ENCODE data around the gene AP4E1. TPM values are rescaled to one million over a fixed set of nuclear protein-coding genes. Genes with fewer than 3 reads are reported as not detected.
"Not testable (repeated sequence)": the region's sequence is repeated elsewhere in the genome, so short reads cannot be mapped to it uniquely, and the experiment has no call there.

AP4E1 gene
- total and polyA plus RNA-seq, 8 donors, result 8.9 to 11.6 (median 9.3) TPM

DNA sequence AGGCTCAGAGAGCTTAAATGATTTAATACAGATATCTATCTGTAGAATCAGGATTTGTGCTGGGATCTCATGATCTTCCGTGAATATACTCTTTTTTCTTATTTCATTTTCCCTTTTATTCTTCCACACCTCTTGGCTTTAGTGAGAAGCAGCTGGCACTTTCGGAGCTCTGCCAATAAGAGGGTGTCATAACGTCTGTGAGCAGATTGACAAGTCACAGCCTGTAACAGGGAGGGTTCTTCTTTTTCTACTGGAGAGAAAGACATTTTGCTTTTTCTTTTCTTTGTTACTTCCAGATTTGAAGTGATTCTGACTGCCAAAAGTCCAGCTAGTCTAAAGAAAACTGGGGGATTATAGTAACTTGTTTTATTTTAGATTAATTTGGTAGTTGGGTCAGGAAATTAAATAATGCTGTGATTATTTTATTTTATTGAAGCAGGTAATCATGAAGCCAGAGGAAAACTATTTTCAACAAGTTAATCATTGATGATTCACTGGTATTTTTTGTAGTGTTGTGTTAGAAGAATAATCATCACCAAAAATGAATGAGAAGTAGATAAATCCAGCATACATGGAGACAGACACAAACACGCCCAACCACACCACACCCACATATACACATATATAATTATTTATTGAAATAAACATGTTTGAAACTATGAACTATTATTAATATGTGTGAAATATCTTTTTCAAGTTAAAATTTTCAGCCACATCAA is 116.4 kb downstream of the AP4E1 start:
- ATAC-seq, result no peak
- TF ChIP-seq, protein P1, sequence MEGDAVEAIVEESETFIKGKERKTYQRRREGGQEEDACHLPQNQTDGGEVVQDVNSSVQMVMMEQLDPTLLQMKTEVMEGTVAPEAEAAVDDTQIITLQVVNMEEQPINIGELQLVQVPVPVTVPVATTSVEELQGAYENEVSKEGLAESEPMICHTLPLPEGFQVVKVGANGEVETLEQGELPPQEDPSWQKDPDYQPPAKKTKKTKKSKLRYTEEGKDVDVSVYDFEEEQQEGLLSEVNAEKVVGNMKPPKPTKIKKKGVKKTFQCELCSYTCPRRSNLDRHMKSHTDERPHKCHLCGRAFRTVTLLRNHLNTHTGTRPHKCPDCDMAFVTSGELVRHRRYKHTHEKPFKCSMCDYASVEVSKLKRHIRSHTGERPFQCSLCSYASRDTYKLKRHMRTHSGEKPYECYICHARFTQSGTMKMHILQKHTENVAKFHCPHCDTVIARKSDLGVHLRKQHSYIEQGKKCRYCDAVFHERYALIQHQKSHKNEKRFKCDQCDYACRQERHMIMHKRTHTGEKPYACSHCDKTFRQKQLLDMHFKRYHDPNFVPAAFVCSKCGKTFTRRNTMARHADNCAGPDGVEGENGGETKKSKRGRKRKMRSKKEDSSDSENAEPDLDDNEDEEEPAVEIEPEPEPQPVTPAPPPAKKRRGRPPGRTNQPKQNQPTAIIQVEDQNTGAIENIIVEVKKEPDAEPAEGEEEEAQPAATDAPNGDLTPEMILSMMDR (IDR thresholded peaks at IDR 0.05), result no peak
- intact Hi-C loops (cut with DNase I), result no loop called here
- DNase-seq, result no peak
- Histone ChIP-seq H3K27ac (no peak overlapping the region), H3K4me3 (no peak overlapping the region), H3K9me3 (no peaks in the 10 kb centered on the region), H3K27me3 (no peaks in the 10 kb centered on the region), H3K36me3 (no peaks in the 10 kb centered on the region), H3K4me1 (no peaks in the 10 kb centered on the region)

DNA sequence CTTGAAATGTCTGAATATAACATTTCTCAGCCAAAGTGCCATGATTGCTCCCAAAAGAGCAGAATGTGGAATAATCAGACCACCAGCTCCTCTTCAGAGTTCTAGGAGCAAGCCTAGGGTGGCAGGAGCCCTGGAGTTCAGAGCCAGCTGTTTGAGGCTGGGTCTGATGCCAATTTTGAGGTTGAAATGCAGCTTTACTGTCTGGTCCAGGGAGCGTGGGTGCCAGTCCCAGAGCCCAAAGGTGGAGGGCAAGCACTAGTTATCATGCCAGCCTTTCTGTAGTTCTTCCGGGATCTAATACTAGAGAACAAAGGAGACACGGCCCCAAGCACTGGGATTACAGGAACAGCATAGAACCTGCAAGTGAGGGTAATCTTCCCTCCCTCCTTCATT is 117.0 kb downstream of the AP4E1 start:
- no peak for DNase-seq
- ATAC-seq, result no peak
- TF ChIP-seq, protein P1 (IDR thresholded peaks at IDR 0.05), result no peak
- Histone ChIP-seq H3K9me3 (no peaks in the 10 kb centered on the region), H3K27me3 (no peaks in the 10 kb centered on the region), H3K27ac (no peak overlapping the region), H3K4me1 (no peaks in the 10 kb centered on the region), H3K4me3 (no peak overlapping the region), H3K36me3 (no peaks in the 10 kb centered on the region)
- intact Hi-C loops (cut with DNase I), result no loop called here

DNA sequence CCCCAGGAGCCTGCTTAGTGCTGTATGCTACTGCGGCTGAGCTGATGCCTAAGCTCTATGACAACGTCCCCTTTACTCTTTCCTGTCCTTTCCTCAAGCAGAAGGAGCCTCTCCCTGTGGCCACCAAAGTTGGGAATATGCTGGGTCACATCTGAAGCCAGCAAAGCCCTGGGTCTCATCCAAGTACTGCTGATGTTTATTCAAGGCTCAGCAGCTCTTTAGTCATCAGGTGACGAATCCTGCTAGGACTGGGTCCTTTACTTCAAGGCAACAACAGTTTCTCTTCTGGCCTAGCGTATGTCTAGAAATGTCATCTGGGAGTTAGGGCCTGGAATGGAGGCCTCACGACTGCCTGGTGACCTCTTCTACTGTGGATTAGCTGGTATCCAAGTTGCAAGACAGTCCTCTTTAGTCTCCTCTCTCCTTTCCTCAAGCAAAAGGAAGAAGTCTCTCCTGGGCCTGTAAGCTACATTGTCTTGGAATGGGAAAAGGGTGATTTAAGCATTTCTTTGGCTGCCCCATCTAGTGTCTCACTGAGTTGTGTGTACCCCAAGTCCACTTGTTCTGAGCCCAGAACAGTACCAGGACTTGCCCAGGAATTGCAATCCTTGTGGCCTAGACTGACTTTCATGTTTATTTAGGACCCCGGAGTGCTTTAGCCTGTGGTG is 122.3 kb downstream of the AP4E1 start:
- TF ChIP-seq, protein P1 (IDR thresholded peaks at IDR 0.05), result no peak
- no peaks in the 10 kb centered on the region for H3K36me3 ChIP-seq
- DNase-seq, result no peak
- ATAC-seq, result peak; percentile 86
- intact Hi-C loops (cut with DNase I), result no loop called here
- no peak overlapping the region for H3K4me3 ChIP-seq
- no peak overlapping the region for H3K27ac ChIP-seq
- H3K4me1 ChIP-seq, result no peaks in the 10 kb centered on the region
- no peaks in the 10 kb centered on the region for H3K27me3 ChIP-seq
- no peaks in the 10 kb centered on the region for H3K9me3 ChIP-seq

DNA sequence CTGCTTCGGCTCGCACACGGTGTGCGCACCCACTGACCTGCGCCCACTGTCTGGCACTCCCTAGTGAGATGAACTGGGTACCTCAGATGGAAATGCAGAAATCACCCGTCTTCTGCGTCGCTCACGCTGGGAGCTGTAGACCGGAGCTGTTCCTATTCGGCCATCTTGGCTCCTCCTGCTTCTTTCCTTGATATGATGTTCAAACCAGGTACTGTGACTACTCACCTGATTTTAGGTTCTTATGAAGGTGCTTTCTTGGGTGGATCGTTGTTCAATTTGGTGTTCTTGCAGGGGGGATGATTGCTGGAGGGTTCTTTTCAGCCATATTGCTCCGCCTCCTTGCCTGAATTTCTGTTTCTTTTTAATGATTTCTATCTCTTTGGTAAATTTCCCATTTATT is 129.0 kb downstream of the AP4E1 start:
- H3K27ac ChIP-seq; H3K4me1 ChIP-seq; H3K27me3 ChIP-seq; intact Hi-C loops (cut with DNase I); H3K9me3 ChIP-seq; ATAC-seq; H3K4me3 ChIP-seq; H3K36me3 ChIP-seq; DNase-seq: not testable (repeated sequence)

- ATAC-seq (no peak), DNase-seq (no peak)
- no peaks in the 10 kb centered on the region for H3K9me3 ChIP-seq
- no peak overlapping the region for H3K4me3 ChIP-seq
- TF ChIP-seq, protein P1 (IDR thresholded peaks at IDR 0.05), result no peak
- H3K4me1 ChIP-seq, result no peaks in the 10 kb centered on the region
- no peaks in the 10 kb centered on the region for H3K27me3 ChIP-seq
- intact Hi-C loops (cut with DNase I), result no loop called here
- H3K36me3 ChIP-seq, result no peaks in the 10 kb centered on the region
- H3K27ac ChIP-seq, result no peak overlapping the region
Observed at GRCh38 chr15:51038162-51038973, 129.9 kb downstream of the AP4E1 start.
